NCI-H1092 treated with DMSO at 0.1 percent for 48 hours (cell line): ENCODE results near the gene IDS.

Experiments
- DNase-seq: peaks from one replicate; lab custom pipeline; 2025; lab: John Stamatoyannopoulos, UW

IDS gene

DNA sequence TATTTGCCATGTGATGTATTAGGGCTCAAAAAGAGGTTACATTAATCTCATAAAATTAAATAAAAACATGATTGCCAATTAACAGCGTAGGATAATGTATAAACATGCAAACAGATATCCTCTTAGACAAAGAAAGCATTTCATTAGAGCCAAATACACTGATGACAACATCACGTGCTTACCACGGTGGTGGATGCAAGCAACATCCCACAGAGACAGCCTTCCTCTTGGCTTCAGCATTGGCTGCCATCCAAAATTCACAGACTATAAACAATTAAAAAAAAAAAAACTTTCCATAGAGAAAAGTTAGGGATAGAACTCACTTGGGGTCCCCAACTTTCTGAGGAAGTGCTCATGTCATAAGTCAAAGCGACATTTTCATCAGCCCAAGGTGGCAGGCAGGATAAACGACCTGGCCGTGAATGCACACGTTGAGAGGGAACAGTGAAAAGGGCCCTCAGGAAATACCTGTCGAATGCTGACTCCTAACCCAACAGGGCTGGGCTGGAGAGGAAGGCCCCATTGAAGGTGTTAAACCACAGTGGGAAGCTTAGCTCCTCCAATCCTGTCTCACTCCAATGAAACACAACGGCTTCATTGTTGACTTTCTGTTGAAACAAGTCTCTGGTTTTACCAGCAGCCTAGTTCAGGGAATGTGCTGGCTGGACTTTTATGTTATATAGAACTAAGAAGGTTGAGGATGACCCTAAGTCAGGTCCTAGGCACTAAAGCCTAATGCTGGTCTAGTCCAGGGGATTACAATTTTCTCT lies 48.4 kb downstream of the IDS start:
- no peak for DNase-seq

DNA sequence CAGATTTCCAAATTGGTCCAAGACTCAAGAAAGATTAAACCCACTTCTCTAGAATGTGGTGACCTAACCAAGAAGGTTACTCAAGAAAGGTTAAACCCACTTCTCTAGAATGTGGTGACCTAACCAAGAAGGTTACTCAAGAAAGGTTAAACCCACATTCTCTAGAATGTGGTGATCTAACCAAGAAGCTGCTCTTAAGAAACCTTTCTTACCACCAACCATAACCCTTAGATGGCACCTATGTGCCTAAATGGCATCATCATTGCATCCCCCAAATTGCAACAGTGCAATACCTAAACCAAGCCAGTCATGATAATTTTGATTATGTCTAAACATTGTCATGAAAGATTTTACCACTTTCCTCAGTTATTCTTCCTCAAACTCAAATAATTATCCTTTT lies 49.2 kb downstream of the IDS start:
- DNase-seq: no peak

DNA sequence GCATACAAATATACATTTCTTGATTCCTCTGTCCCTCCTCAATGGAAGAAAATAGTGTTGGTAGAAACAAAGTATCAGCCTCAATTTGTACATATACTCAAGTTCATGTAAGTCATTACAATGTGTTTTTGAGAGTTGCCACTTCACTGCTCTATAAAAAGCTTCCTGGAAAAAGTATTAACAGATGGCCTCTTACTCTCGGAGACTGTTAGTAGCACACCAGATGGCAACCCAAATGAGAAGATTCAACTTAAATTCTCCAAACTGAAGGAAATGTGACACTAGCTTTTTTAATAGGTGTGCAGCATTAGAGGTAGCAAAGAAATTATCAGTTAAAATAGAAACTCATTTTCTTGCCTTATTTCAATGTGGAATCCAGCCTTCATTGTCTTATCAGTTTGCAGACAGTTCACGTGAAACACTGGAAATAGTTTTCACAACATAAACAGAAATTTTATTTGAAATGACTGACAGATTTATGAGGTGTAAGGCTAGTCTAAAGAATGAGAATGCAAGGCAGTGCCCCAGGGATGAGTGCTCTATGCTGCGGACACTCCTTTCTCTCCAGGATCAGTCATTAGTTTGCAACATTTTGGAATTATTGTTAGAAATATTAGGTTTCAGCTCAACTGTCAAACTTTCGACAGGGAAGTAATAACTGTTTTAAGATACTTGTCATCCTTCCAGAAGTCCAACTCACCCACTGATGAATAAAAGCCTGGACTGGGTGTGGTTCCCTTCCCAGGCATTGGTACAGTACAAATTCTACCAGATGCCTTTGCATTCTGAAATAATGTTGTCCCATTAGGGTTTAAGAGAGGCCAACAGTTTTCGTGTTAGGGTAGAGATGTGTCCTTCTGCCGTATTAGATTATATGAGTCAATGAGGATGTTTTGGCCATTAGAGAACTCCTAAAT lies 50.9 kb downstream of the IDS start:
- peak; percentile 13 for DNase-seq

DNA sequence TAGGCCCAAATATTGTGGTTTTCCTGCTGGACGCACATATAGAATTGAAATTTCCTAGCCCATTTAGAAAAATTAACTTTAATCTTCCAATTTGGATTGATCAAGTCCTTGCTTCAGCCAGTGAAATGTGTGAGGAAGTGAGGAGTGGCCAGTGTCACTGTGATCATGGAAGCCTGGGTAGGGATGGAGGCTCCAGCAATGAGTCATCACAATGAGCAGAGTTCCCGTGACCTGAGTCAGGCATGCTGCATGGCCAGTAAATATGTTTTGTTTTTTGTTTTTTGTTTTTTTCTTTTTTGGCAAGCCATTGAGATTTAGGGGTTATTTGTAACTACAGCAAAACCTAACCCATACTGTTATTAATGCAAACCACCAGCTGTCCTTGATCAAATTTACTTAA lies 52.1 kb downstream of the IDS start:
- DNase-seq: no peak

DNA sequence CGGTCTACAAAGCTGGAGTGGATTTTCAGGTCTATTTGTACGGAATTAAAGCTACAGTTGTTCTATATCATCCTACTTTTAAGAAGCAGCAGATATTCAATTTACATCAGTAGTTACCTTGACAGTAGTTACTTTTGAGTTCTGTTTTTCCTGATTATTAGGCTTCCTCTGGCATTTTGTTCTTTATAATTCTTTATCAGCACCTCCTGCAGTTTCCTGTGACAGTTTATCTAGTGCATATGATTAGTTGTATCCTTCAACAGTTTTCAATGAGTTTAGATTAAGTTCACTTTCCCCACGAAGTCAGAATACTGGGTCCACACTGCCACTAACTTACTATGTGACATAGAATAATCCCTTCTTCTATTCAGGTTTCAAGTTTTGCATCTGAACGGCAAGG lies 71.7 kb downstream of the IDS start:
- DNase-seq: no peak

DNA sequence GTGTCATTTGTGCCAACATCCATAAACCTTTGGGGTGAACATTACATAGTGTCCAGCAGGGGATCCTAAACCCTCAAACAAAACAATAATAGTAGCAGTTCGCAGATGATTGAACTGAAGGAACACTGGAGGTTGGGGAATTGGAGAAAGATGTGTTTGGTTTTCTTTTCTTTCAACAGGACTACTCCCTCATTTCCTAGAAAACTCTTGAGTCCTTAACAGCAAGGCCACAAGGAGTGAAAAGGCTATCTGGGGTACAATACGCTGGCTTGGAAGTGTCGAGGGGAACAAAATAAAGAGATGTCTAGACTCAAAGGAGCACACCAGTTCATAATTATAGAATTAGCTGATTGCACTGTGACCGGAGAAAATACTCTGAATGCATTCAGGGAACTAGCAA lies 72.1 kb downstream of the IDS start:
- no peak for DNase-seq
